ENCODE data around the gene HS6ST2.

The HS6ST2 gene

GRCh38 chrX:132778917-132779316, 179.5 kb downstream of the HS6ST2 start:
- DNase-seq = no peak

DNA sequence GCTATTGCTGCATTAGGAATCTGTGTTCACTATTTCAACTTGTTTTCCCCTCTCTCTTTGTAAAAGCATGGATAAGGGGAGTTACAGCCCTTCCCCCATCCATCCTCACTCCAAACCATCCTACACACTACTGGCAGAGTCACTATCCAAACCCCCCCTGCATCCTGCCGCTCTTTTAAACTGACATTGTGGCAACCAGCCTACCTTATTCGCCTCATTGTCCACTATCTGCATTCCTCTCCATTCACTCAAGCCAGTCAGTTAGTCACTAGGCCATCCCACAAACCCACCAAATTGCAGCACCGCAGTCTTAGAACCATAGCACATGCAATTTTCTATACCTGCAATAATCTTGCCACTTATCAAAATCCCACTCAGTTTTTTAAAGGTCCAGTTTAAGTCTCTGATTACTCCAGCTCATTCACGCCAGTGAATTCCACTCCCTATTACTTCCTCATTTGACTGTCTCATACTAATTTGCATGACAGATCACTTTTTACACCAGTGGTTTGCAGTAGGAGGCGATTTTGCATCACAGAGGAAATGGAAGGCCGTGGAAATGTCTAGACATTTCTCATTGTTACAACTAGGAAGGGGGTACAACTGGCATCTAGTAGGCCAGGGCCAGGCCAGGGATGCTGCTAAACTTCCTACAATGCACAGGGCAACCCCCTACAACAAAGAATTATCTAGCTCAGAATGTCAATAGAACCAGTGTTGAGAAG, 181.8 kb downstream of the HS6ST2 start:
- no peak for DNase-seq

GRCh38 chrX:132775263-132775823, 183.1 kb downstream of the HS6ST2 start:
- DNase-seq = no peak

GRCh38 chrX:132774010-132774714, 184.3 kb downstream of the HS6ST2 start:
- no peak for DNase-seq

DNA sequence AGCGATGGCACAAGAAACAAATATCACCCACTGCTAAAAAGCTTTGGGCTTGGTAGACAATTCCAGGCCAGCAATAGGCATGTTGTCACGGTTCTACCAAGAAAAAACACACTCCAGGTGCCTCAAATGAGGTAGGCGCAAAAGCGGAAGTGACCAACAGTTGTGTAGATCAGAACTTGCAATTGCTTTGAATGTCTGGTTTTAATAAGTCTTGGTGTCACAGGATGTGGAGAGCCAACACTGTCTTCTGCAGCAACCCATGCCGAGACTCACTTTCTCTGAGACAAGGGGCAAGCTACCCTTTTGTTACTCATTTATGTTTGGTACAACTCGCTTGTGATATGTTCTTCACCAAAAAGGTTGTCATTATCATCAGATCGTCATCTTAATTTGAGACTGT, 188.8 kb downstream of the HS6ST2 start:
- no peak for DNase-seq

DNA sequence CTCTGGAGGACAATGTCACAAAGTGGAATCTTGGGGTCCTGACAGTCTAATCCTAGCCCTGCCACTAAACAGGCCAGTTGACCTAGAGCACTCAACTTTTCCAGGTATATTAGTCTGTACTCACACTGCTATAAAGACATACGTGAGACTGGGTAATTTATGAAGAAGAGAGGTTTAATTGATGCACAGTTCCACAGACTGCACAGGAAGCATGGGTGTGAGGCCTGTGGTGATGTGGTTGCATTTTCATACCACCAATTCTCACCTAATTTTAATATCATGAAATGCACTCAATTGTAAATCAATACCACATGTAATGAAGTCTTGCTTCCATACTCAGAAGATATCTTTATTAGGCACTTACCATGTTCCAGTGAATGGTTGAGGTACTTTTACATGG, 192.0 kb downstream of the HS6ST2 start:
- DNase-seq = no peak

- no peak for DNase-seq
Measured at GRCh38 chrX:132763528-132763927, 194.9 kb downstream of the HS6ST2 start.

- DNase-seq = no peak
Measured at GRCh38 chrX:132758759-132759158, 199.7 kb downstream of the HS6ST2 start.

DNA sequence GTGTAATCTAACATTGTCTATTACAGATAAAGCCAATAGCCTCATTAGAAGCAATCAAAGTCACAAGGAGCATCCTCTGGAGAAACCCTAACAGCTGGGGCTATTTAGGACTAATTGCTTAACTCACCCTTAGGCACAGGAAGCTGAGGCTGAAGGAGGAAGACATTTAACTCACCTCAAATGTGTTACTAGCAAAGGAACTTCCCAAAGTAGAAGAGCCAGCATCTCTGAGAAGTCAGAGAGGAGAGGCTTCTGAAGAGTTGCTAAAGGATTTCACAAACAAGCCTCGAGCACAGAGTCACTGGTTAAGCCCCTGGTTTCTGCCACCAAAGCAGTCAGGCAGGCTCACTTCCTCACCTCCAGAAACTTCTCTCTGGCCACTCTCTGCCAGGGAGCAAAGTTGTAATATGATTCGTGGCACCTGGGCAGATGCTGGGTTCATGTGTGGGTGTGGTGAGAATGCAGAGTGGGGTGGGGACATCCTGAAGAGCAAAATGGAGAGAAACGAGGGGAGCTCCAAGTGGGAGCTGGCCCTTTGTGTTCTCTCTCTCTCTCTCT, 201.3 kb downstream of the HS6ST2 start:
- DNase-seq = no peak

GRCh38 chrX:132756439-132756838, 202.0 kb downstream of the HS6ST2 start:
- DNase-seq = no peak

DNA sequence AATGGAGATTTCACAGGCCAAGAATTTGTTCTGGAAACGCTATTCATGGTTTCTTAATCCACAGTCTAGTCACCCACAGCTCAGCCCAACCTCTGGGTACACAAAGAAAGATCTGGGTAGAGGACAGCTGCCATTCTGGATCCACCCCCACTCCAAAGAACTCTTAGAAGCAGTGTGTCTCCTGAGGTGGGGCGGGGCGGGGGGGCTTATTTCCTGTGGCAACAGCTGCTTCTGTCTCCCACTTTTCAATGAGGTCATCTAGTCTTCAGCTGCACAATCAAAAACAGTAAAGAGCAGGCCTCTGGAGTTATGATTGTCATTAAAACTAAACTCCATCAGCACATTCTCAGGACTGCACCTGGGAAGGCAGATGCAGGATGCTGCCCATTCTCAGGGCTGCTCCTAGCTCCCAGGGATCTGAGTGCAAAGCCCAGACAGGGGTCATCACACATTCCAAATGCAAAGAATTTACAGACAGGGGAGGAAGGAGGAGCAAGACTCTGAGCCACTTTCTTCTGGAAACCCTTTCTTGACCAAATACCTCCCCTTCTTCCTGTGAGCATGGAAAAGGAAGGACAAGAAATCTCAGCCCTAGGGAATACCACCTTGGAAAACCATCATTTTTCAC, 207.3 kb downstream of the HS6ST2 start:
- no peak for DNase-seq

- no peak for DNase-seq
Measured at GRCh38 chrX:132750331-132751062, 207.9 kb downstream of the HS6ST2 start.

GRCh38 chrX:132749406-132749805, 209.0 kb downstream of the HS6ST2 start:
- no peak for DNase-seq

DNA sequence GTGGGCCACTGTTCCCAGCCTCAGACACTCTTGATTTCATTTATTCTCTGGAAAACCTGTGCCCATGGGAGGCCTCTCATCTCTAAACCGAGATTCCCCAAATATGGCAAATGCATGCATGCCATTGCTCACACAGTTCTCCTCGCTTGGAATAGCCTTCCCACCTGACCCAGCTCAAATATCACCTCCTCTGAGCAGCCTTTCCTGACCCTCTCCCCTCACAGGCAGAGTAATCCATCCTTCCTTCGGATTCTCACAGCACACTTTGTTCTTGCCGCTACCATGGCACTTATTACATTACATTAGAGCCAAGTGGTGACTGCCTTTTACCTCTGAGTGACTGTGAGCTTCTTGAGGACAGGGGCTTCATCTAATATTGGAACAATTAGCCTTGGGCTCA, 209.5 kb downstream of the HS6ST2 start:
- no peak for DNase-seq

- no peak for DNase-seq
Measured at GRCh38 chrX:132748268-132748667, 210.2 kb downstream of the HS6ST2 start.

GRCh38 chrX:132745593-132745992, 212.8 kb downstream of the HS6ST2 start:
- DNase-seq = no peak

GRCh38 chrX:132744470-132744869, 214.0 kb downstream of the HS6ST2 start:
- DNase-seq = no peak

- DNase-seq = no peak
Measured at GRCh38 chrX:132743086-132743485, 215.3 kb downstream of the HS6ST2 start.

DNA sequence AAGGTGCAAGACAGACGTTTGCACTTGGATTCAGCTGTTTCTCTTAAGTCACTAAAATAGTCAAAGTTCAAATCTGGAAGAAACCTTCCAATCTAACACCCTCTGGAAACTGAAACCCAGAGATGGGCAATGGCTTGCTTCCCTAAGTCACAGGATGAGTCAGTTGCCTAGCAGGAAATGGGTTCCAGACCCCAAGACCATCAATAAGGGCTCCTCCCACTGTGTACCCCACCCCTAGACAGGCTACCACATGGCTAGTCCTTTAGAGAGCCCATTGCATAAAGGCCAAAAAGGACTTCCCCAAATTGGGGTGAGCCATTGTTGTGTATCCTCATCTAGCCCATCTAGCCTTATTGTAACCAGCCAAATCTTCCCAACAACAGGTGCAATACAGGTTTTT, 216.2 kb downstream of the HS6ST2 start:
- DNase-seq = no peak

DNA sequence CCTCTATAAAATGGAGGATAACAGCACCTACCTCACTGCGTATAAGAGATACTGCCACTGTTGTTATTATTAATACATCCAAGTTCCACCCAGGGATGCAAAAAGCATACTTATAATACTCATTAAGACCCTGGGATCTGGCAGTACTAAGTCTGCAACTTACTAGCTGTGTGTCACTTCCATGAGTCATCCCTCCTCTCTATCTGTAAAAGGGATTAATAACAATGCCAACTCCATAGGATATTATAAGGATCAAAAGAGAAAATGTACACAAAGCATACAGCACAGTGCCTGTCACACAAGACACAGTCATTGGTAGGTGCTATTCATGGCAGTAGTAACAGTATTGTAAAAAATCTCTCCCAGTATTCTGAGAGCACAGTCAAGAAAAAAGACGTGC, 216.7 kb downstream of the HS6ST2 start:
- no peak for DNase-seq

DNA sequence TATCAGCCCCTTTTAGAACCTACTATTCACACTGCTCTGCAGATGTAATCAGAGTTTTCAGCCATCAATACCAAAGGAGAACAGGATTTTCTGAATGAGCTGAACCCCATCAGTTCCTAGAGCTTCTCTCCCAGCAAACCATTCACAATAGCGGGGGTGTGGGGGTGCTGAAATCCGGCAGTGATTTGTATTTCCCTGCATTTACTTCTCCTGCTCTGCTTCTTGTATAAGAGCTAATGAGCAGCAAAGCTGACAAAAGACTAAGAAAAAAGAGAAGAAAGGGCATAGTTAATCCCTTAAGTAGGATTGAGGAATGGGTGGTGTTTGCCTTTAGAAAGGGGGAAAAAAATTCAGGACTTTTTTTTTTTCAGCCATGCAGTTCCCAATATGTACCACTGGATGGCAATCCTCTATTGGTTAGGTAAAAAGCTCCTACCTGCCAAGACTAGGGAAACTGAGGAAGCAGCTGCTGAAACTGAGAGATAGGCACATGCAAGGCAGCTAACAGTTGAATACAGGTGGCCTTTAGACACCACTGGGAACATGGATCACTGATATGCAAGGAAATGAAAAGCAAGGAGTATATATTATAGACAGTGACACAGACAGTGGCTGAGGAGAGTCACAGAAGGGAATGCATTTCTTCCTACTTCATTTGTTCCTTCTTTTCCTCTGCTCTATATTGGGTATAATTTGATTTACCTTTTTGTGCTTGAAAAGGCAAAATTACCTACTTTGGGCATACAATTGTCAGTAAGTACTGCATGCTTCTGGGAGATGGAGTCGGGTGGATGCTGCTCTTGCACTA, 217.9 kb downstream of the HS6ST2 start:
- no peak for DNase-seq

DNA sequence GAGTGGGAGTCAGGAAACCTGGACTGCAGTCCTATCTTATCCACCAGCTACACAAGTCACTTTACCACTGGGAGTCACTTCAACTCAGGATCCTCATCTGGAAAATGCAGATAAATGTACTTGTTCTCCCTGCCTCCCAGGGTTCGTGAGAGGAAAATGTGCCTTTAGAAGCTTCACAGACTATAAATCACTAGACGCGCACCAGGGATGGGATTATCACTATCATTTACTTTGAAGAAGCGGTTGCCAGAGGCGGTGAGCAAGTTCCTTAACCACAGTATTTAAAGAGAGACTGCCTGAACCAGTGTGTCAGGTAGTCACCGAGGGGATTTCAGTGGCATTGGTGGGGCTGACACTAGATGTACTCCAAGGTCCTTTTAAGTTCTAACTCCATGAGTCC, 219.5 kb downstream of the HS6ST2 start:
- DNase-seq = no peak

Measured in stimulated activated CD4-positive, alpha-beta T cell treated with anti-CD3 and anti-CD28 coated beads, Interleukin-4, amount 100 ng/mL, for 4 hours (primary cell).